T-cell (primary cell): ENCODE results near the gene CPNE5. TPM values are rescaled to one million over a fixed set of nuclear protein-coding genes. Genes with fewer than 3 reads are reported as not detected.
A peak's percentile ranks its signal among the peaks of the same experiment; 100 is the strongest.

ENCODE experiments used
- ATAC-seq, 4 experiments: fragments of 200-7000 bp in 3 of 4; fragments of 150-1000 bp in 1 of 4; cut with Tn5 transposase; replicated peaks in 1 of 4; 1 replicate in 3 of 4; 2 replicates in 1 of 4; pipeline ENCODE4 v1.10.0; 2021; ENCODE audit warnings: moderate library complexity in 3 of 4, mild to moderate bottlenecking in 2 of 4, moderate number of reproducible peaks in 1 of 4
- CTCF ChIA-PET, 2 donors: fragments of 300-600 bp; sonication (Branson Sonifier 250); formaldehyde crosslinking; loops; one replicate each; lab custom pipeline; 2022; ENCODE audit warnings: antibody characterized with exemption in 2 of 2; lab: Charles Lee
- POLR2A ChIA-PET, 2 donors: fragments of 300-600 bp; sonication (Branson Sonifier 250); formaldehyde crosslinking; loops; one replicate each; lab custom pipeline; 2022; ENCODE audit warnings: antibody characterized with exemption in 2 of 2; lab: Charles Lee
- DNase-seq, 35 experiments: peaks; one replicate each; pipeline versions ENCODE4 v3.0.0 to v3.0.0-alpha.2; 2013 to 2023
- H3K27ac ChIP-seq: one replicate; pipeline ENCODE4 v1.5.1; 2013; ENCODE audit warnings: low read length
- H3K27me3 ChIP-seq, 2 experiments: replicated peaks in 1 of 2; 1 replicate in 1 of 2; 2 replicates in 1 of 2; pipeline versions ENCODE4 v1.6.1 to v1.7.0; 2013; ENCODE audit warnings: low read length in 1 of 2, mixed read lengths in 1 of 2; ENCODE audit not compliant: control insufficient read depth in 2 of 2, insufficient read depth in 2 of 2; ENCODE audit errors: extremely low read depth in 1 of 2
- H3K36me3 ChIP-seq, 2 donors: 1 replicate in 1 of 2; 2 replicates in 1 of 2; pipeline versions ENCODE4 v1.6.1 to v1.7.0; 2013; ENCODE audit warnings: low read length in 1 of 2; ENCODE audit not compliant: control insufficient read depth in 2 of 2, insufficient read depth in 1 of 2; ENCODE audit errors: extremely low read depth in 1 of 2
- H3K4me1 ChIP-seq, 2 experiments: 1 replicate in 1 of 2; 2 replicates in 1 of 2; pipeline versions ENCODE4 v1.6.1 to v1.7.0; 2013; ENCODE audit warnings: low read length in 2 of 2, mixed read lengths in 1 of 2; ENCODE audit not compliant: insufficient read depth in 2 of 2, control insufficient read depth in 1 of 2; ENCODE audit errors: extremely low read depth in 1 of 2
- H3K4me3 ChIP-seq, 2 donors: 1 replicate in 1 of 2; 2 replicates in 1 of 2; pipeline versions ENCODE4 v1.5.1 to v1.7.0; 2013; ENCODE audit warnings: mild to moderate bottlenecking in 2 of 2, low read length in 1 of 2, moderate library complexity in 1 of 2; ENCODE audit not compliant: control insufficient read depth in 1 of 2; ENCODE audit errors: extremely low read depth in 1 of 2
- H3K9me3 ChIP-seq: 2 replicates; pipeline ENCODE4 v1.7.0; 2013
- H3K27ac Mint-ChIP-seq, 2 donors: one replicate each; pipeline ENCODE4 v1.8.0; 2020 to 2021; ENCODE audit warnings: mild to moderate bottlenecking in 2 of 2, mixed read lengths in 2 of 2
- H3K27me3 Mint-ChIP-seq, 2 donors: one replicate each; pipeline ENCODE4 v1.8.0; 2021 to 2022; ENCODE audit warnings: mixed read lengths in 2 of 2
- H3K36me3 Mint-ChIP-seq: one replicate; pipeline ENCODE4 v1.8.0; 2021; ENCODE audit warnings: mixed read lengths
- H3K4me1 Mint-ChIP-seq, 3 donors: one replicate each; pipeline ENCODE4 v1.8.0; 2020 to 2022; ENCODE audit warnings: mixed read lengths in 3 of 3, mild to moderate bottlenecking in 1 of 3
- H3K4me3 Mint-ChIP-seq, 3 donors: one replicate each; pipeline ENCODE4 v1.8.0; 2020 to 2022; ENCODE audit warnings: mild to moderate bottlenecking in 3 of 3, mixed read lengths in 3 of 3, moderate library complexity in 3 of 3
- H3K9me3 Mint-ChIP-seq, 3 donors: one replicate each; pipeline ENCODE4 v1.8.0; 2020 to 2022; ENCODE audit warnings: mixed read lengths in 3 of 3
- WGBS: methylation state at CpG from one replicate; pipeline ENCODE4 v1.1.5; 2013; ENCODE audit warnings: missing lambda C conversion rate; ENCODE audit not compliant: insufficient coverage; 5-methylcytosine and 5-hydroxymethylcytosine counted together
- total RNA-seq, 35 experiments: library from RNA in 6 of 35; stranded (reverse) in 6 of 35; fragments of 120-200 nt in 1 of 35; gene quantifications; one replicate each; pipeline versions ENCODE4 v1.2.1 to v1.2.4 and lab custom pipeline; 2013 to 2026

CPNE5 gene
- total RNA-seq, 5 donors from 2014 or later (not counting 1 experiment from before 2014, with no cell fraction given) = 0.73 to 1.8 (median 1.1) TPM

DNA sequence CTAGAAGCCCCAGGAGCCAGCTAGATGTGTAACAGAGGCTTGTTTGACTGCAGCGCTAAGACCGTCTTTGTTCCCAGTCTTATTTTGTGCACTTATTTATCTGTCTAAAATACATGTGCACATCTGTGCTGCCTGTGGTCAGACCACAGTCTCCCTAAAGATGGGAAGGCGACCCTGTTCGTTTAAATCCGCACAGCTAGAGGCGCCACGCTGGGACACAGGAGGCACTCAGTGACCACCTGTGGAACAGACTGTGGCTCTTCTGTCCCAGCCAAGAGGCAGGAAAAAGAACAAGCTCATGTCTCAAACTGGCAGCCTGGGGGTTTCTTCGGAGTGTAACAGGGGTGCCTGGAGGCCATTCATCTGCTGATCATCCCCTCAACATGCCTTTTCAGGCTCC, 66.8 kb downstream of the CPNE5 start:
- ATAC-seq (no peak), DNase-seq (no peak)
- WGBS = 86% methylated on average over 5 of the region's 8 CpGs
- Mint-ChIP-seq H3K9me3 (no peaks in the 10 kb centered on the region), H3K27me3 (no peaks in the 10 kb centered on the region), H3K4me3 (no peak overlapping the region), H3K4me1 (peaks cover 39 to 45% (median 45%) of the 10 kb centered on the region in 3 donors), H3K27ac (peak overlapping the region; percentile 65 to 93), H3K36me3 (no peaks in the 10 kb centered on the region)
- Histone ChIP-seq H3K9me3 (no peaks in the 10 kb centered on the region), H3K27me3 (peaks cover 0 to 6% of the 10 kb centered on the region in 2 experiments), H3K27ac (no peak overlapping the region), H3K4me1 (peaks cover 18 to 44% of the 10 kb centered on the region in 2 experiments), H3K36me3 (no peaks in the 10 kb centered on the region), H3K4me3 (no peak overlapping the region)
- ChIA-PET POLR2A (interaction anchor here in 1 of 2 donors (0.6 kb wide), 1 partner anchor 817 kb away, joined by 3 read pairs; no protein-coding TSS in a partner anchor), CTCF (interaction anchor here in 1 of 2 donors (0.6 kb wide), 1 partner anchor 19 kb away, joined by 7 read pairs; no protein-coding TSS in a partner anchor)

- ATAC-seq = no peak
- Histone ChIP-seq H3K4me1 (peaks cover 18 to 52% of the 10 kb centered on the region in 2 experiments), H3K27me3 (peaks cover 0 to under 1% of the 10 kb centered on the region in 2 experiments), H3K9me3 (no peaks in the 10 kb centered on the region), H3K4me3 (no peak overlapping the region), H3K27ac (peak overlapping the region; percentile 58), H3K36me3 (no peaks in the 10 kb centered on the region)
- WGBS = 100% methylated on average over 2 of the region's 2 CpGs
- ChIA-PET POLR2A (interaction anchor here in 1 of 2 donors (0.6 kb wide), 1 partner anchor 88 kb away, joined by 13 read pairs; no protein-coding TSS in a partner anchor), CTCF (interaction anchor here in 1 of 2 donors (1.2 to 2.7 kb wide), 2 partner anchors 12 to 439 kb away, joined by 3 to 11 read pairs; no protein-coding TSS in a partner anchor)
- peaks cover 42 to 51% (median 48%) of the 10 kb centered on the region in 3 donors for H3K4me1 Mint-ChIP-seq
- H3K4me3 Mint-ChIP-seq = peak overlapping the region in 1 of 3 donors; percentile 79
- DNase-seq = no peak
- no peaks in the 10 kb centered on the region for H3K9me3 Mint-ChIP-seq
- no peaks in the 10 kb centered on the region for H3K36me3 Mint-ChIP-seq
- H3K27me3 Mint-ChIP-seq = no peaks in the 10 kb centered on the region
- peak overlapping the region; percentile 88 to 93 for H3K27ac Mint-ChIP-seq
These were observed 68.1 kb downstream of the CPNE5 start for GRCh38 chr6:36771145-36771544.

DNA sequence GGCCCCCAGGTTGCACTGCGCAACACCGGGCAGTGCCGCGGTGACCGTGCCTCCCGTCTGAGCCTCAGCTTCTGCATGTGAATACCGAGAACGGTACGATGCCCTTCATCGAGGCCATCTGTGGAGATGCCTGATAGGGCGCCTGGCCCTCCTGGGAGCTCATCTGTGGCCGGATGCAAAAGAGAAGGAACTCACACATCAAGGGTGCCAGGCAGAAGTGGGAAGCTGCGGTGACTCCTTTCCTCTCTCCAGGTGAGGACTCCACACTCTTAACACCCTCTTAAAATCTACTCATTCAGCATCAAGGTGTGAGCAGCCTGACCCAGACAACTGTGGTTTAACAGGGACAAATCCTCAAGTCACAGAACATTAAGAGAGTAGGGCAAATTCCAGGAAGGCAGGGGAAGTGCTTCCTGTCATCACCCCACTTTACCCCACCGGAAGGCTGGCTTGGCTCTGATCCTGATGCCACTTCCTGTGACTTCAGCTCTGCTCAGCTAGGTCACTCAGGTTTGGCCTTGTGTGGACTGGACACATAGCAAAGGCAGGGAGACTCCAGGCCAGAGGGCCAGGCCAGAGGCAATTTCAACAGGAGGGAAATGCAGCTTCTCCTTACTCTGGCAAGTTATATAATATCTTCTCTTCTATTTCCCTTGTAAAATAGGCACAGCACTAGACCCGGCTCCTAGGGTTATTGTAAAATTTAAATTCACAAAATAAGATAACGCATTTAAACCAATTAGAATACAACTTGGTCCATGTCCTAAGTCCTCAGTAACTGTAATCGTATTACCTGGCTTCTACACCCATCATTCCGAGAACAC, 69.4 kb downstream of the CPNE5 start:
- H3K27me3 Mint-ChIP-seq = no peaks in the 10 kb centered on the region
- DNase-seq (peak in 15 of 35 experiments; percentile 7 to 40 (median 14)), ATAC-seq (peak; percentile 37 to 69 (median 54))
- H3K4me1 ChIP-seq = peaks cover 18 to 57% of the 10 kb centered on the region in 2 experiments
- H3K9me3 ChIP-seq = no peaks in the 10 kb centered on the region
- peaks cover 43 to 54% (median 52%) of the 10 kb centered on the region in 3 donors for H3K4me1 Mint-ChIP-seq
- no peaks in the 10 kb centered on the region for H3K27me3 ChIP-seq
- H3K4me3 ChIP-seq = peak overlapping the region in 1 of 2 donors; percentile 2
- peak overlapping the region in 2 of 3 donors; percentile 17 to 79 for H3K4me3 Mint-ChIP-seq
- H3K27ac ChIP-seq = peak overlapping the region; percentile 58
- H3K27ac Mint-ChIP-seq = peak overlapping the region; percentile 88 to 93
- no peaks in the 10 kb centered on the region for H3K36me3 ChIP-seq
- 27% methylated on average over 15 of the region's 18 CpGs for WGBS
- POLR2A ChIA-PET = no interaction called here
- CTCF ChIA-PET = interaction anchor here (1.0 to 3.0 kb wide), 6 partner anchors 10 to 252 kb away, joined by 3 to 15 read pairs (median 10); no protein-coding TSS in a partner anchor
- no peaks in the 10 kb centered on the region for H3K9me3 Mint-ChIP-seq
- no peaks in the 10 kb centered on the region for H3K36me3 Mint-ChIP-seq

- 16% methylated on average over 2 of the region's 7 CpGs for WGBS
- Histone ChIP-seq H3K27me3 (no peaks in the 10 kb centered on the region), H3K27ac (peak overlapping the region; percentile 58), H3K4me1 (peaks cover 18 to 57% of the 10 kb centered on the region in 2 experiments), H3K9me3 (no peaks in the 10 kb centered on the region), H3K4me3 (peak overlapping the region in 1 of 2 donors; percentile 2), H3K36me3 (no peaks in the 10 kb centered on the region)
- Mint-ChIP-seq H3K4me1 (peaks cover 43 to 54% (median 52%) of the 10 kb centered on the region in 3 donors), H3K27ac (peak overlapping the region; percentile 88 to 93), H3K27me3 (no peaks in the 10 kb centered on the region), H3K36me3 (no peaks in the 10 kb centered on the region), H3K9me3 (no peaks in the 10 kb centered on the region), H3K4me3 (peak overlapping the region in 2 of 3 donors; percentile 17 to 79)
- ATAC-seq = peak in 2 of 4 experiments; percentile 2 to 17
- no peak for DNase-seq
- POLR2A ChIA-PET = interaction anchor here in 1 of 2 donors (0.6 to 0.7 kb wide), 2 partner anchors 44 to 442 kb away, joined by 3 read pairs; no protein-coding TSS in a partner anchor
- CTCF ChIA-PET = interaction anchor here (0.5 to 3.1 kb wide), 10 partner anchors 9 to 259 kb away, joined by 3 to 15 read pairs (median 8); no protein-coding TSS in a partner anchor
These were observed 70.0 kb downstream of the CPNE5 start for GRCh38 chr6:36769183-36769675.

DNA sequence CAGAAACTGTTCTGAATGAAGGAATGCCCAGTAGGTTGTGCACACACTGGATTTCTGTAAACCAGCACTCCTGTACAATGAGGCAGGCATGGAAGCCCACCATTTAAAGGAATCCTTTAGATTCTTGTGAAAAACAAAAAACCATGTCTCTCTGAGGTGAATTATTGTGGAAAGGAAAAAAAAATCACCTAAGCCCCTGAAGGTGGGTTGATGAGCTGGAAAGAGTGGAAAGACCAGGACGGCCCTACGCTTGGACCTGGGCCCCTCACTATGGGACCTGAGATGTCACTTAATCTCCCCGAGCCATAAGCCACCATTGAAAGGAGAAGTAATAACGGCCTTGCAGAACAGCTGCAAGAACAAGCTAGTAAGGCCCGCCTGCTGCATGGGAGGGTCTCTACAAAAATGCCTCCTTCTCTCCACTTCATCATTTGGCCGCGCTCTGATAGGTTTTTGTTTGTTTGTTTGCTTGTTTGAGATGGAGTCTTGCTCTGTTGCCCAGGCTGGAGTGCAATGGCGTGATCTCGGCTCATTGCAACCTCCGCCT, 72.8 kb downstream of the CPNE5 start:
- Histone ChIP-seq H3K27ac (no peak overlapping the region), H3K27me3 (no peaks in the 10 kb centered on the region), H3K9me3 (no peaks in the 10 kb centered on the region), H3K4me1 (peaks cover 18 to 53% of the 10 kb centered on the region in 2 experiments), H3K4me3 (no peak overlapping the region), H3K36me3 (no peaks in the 10 kb centered on the region)
- WGBS = no CpG with 5 or more reads among the region's 10 CpGs
- Mint-ChIP-seq H3K36me3 (no peaks in the 10 kb centered on the region), H3K4me3 (no peak overlapping the region), H3K27me3 (no peaks in the 10 kb centered on the region), H3K4me1 (peaks cover 38 to 48% (median 43%) of the 10 kb centered on the region in 3 donors), H3K9me3 (no peaks in the 10 kb centered on the region), H3K27ac (peak overlapping the region in 1 of 2 donors; percentile 31)
- DNase-seq = no peak
- ChIA-PET CTCF (interaction anchor here (0.5 to 4.3 kb wide), 13 partner anchors 9 to 443 kb away, joined by 3 to 24 read pairs (median 4); no protein-coding TSS in a partner anchor), POLR2A (no interaction called here)
- ATAC-seq = no peak
